ENCODE measurements around the gene VANGL1.

- no peak for TF ChIP-seq CTCF (IDR thresholded peaks at IDR 0.05)
- TF ChIP-seq TCF7L2 (IDR thresholded peaks at IDR 0.05; ENCODE audit: low read depth, low read length): no peak
- TF ChIP-seq REST (IDR thresholded peaks at IDR 0.05; ENCODE audit: insufficient read depth in 1 of 2, low read depth in 2 of 2, low read length in 1 of 2): no peak
Observed at GRCh38 chr1:115648717-115649691, 7.2 kb downstream of the VANGL1 start.
